Tibial artery (tissue), 4 donors: ENCODE data around the gene MYCN.

Experiments
- DNase-seq, 2 donors: peaks; one replicate each; pipeline ENCODE4 v3.0.0-alpha.2; 2019
- H3K27ac ChIP-seq, 2 donors: fragments of 200-600 bp; sonication (generic) in 1 of 2; 1 replicate in 1 of 2; 2 replicates in 1 of 2; pipeline ENCODE4 v1.5.1; 2018 to 2019; ENCODE audit warnings: mild to moderate bottlenecking in 1 of 2
- H3K27me3 ChIP-seq, 2 donors: fragments of 200-600 bp; sonication (generic) in 1 of 2; one replicate each; pipeline versions ENCODE4 v1.5.1 to v1.6.0; 2016 to 2019
- H3K36me3 ChIP-seq, 3 donors: fragments of 200-600 bp; sonication (generic) in 2 of 3; one replicate each; pipeline ENCODE4 v1.5.1; 2016 to 2019; ENCODE audit warnings: mild to moderate bottlenecking in 2 of 3
- H3K4me1 ChIP-seq, 4 donors: fragments of 200-600 bp; sonication (generic) in 2 of 4; 1 replicate in 3 of 4; 2 replicates in 1 of 4; pipeline ENCODE4 v1.5.1; 2016 to 2019
- H3K4me3 ChIP-seq, 2 donors: fragments of 200-600 bp; sonication (generic) in 1 of 2; 1 replicate in 1 of 2; 2 replicates in 1 of 2; pipeline ENCODE4 v1.5.1; 2018 to 2019; ENCODE audit warnings: mild to moderate bottlenecking in 2 of 2
- H3K9me3 ChIP-seq, 3 donors: fragments of 200-600 bp; sonication (generic) in 1 of 3; one replicate each; pipeline ENCODE4 v1.5.1; 2016 to 2019
- CTCF ChIP-seq, 2 experiments: fragments of 200-600 bp in 1 of 2; fragments of 450-650 bp in 1 of 2; IDR thresholded peaks; one replicate each; pipeline ENCODE4 v1.5.1; 2017 to 2019; ENCODE audit warnings: antibody characterized with exemption in 2 of 2, mild to moderate bottlenecking in 1 of 2, moderate library complexity in 1 of 2
- intact Hi-C: fragments of 100-400 bp; cut with DNase I; formaldehyde crosslinking; loops from one replicate; pipeline ENCODE4 v1.15.0; 2023; ENCODE audit warnings: low total_unique reads

MYCN gene

DNA sequence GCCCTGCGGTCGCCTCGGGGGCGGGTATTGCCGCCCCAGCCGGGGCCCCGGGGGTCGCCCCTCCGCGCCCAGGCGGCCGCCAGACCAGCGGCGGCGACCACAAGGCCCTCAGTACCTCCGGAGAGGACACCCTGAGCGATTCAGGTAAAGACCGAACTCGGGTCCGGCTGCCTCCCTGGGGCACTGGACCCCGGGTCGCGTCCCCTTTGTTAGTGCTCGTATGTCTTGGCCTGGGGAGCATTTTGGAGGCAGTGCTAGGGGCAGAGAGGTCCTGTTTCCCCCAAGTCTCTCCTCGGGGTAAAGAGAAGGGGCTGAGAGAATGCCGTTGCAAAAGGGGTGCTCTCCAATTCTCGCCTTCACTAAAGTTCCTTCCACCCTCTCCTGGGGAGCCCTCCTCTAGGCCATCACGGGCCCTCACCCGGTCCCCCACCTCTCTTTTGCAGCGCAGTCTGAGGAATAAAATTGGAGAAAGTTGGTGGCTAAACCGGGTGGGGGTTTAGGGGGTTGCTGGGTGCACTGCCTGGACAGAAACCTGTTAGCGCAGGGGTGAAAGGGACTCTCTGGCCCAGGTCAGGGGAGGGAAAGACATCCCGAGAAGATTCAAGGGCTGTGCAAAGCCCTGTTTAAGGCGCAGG is 2.5 kb downstream of the MYCN start:
- intact Hi-C loops: loop anchor here (10.0 kb wide), 1 partner anchor 298 kb away; no protein-coding TSS in a partner anchor
- DNase-seq: no peak

DNA sequence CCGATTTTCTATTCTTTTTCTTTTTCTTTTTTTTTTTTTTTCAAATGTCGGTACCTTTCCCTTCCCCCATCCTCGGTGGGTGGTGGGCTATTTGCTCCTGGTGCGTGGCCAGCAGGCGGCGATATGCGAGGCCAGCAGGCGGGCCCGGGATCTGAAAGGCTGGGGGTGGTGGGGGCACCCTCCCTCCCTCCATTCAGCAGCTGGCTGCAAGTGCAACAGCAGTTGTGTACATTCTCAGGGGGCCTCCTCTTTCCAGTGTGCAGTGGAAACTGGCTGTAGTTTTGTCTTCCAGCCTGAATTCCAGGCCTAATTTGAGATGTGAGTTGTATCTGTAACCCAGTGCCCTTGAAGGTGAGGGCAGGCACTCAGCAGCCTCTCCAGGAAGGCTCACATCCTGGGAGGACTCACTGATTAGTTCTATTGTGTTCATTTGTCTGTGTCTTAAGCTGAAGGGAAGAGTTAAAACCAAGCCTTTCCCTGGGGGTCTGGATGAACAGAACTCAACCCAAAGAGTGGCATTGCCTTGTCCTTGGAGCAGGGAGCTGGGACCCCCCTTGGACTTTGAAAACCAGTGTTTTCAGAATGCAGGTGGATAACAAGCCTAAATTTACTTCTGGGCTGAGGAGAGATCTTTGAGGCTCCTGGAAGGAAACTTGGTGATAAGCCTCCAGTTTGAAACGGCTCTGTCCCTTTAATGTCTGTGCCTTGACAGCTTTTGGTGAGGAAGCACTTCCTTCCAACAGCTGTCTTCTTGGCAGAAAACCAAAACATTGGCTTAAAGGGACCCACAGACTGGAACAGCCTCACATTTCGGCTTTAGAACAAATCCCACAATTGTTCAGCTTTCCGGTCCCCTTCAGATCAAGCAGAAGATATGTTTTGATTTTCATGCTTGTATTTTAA is 3.3 kb downstream of the MYCN start:
- no peaks in the 10 kb centered on the region for H3K36me3 ChIP-seq
- peaks cover 0 to 61% of the 10 kb centered on the region in 2 donors for H3K27me3 ChIP-seq
- H3K4me1 ChIP-seq: peaks cover 0 to 36% (median 31%) of the 10 kb centered on the region in 4 donors
- DNase-seq: no peak
- intact Hi-C loops: loop anchor here (10.0 kb wide), 1 partner anchor 299 kb away; no protein-coding TSS in a partner anchor
- TF ChIP-seq CTCF (IDR thresholded peaks at IDR 0.05): no peak
- no peak overlapping the region for H3K27ac ChIP-seq
- H3K4me3 ChIP-seq: no peak overlapping the region
- H3K9me3 ChIP-seq: no peaks in the 10 kb centered on the region

More for the DNA sequence above, 2.5 kb downstream of the MYCN start:
- peaks cover 0 to 36% (median 31%) of the 10 kb centered on the region in 4 donors for H3K4me1 ChIP-seq
- H3K27me3 ChIP-seq: peaks cover 0 to 69% of the 10 kb centered on the region in 2 donors
- no peaks in the 10 kb centered on the region for H3K9me3 ChIP-seq
- H3K4me3 ChIP-seq: peak overlapping the region; percentile 30 to 52
- TF ChIP-seq CTCF (IDR thresholded peaks at IDR 0.05): no peak
- no peak overlapping the region for H3K27ac ChIP-seq
- H3K36me3 ChIP-seq: no peaks in the 10 kb centered on the region

DNA sequence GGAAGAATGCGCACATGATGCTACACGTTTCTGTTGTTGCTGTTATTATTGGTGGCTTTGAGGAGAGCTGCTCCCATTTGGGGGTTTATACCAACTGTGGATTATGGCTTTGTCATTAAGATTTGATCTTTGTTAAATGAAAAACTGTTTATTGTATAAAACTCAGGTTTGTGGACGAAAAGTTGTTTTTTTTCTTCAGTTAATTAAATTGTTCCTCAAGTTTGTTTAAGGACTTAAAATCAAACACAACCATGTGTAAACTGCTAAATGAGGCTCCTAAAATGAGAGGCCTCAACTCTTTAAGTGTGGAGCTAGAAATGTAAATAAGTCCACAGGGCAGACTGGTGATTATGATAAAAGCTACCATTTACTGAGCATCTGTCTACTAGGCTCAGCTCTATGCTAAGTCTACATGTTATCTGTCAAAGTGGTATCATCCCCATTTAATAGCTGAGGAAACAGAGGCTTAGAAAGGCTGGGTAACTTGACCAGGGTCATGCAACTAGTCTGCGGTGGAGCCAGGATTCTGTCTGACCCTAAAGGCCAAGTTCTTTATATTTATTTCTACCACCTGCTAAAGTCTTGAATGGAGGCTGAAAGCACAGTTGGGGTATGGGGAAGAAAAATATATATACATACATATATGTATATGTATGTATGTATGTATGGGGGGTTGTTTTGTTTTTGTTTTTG is 4.1 kb downstream of the MYCN start:
- no peak overlapping the region for H3K4me3 ChIP-seq
- H3K27me3 ChIP-seq: peaks cover 0 to 53% of the 10 kb centered on the region in 2 donors
- H3K4me1 ChIP-seq: peaks cover 0 to 34% (median 28%) of the 10 kb centered on the region in 4 donors
- no peak for DNase-seq
- H3K9me3 ChIP-seq: no peaks in the 10 kb centered on the region
- no peak for TF ChIP-seq CTCF (IDR thresholded peaks at IDR 0.05)
- H3K36me3 ChIP-seq: no peaks in the 10 kb centered on the region
- intact Hi-C loops: loop anchor here (10.0 kb wide), 1 partner anchor 300 kb away; no protein-coding TSS in a partner anchor
- H3K27ac ChIP-seq: no peak overlapping the region

- Histone ChIP-seq H3K9me3 (no peaks in the 10 kb centered on the region), H3K4me3 (no peak overlapping the region), H3K4me1 (peaks cover 0 to 17% (median 12%) of the 10 kb centered on the region in 4 donors), H3K27me3 (peaks cover 0 to 38% of the 10 kb centered on the region in 2 donors), H3K36me3 (no peaks in the 10 kb centered on the region), H3K27ac (no peak overlapping the region)
- intact Hi-C loops: loop anchor here (10.0 kb wide), 1 partner anchor 301 kb away; no protein-coding TSS in a partner anchor
- no peak for DNase-seq
- TF ChIP-seq CTCF (IDR thresholded peaks at IDR 0.05): no peak
Observed at GRCh38 chr2:15945909-15946705, 5.8 kb downstream of the MYCN start.

DNA sequence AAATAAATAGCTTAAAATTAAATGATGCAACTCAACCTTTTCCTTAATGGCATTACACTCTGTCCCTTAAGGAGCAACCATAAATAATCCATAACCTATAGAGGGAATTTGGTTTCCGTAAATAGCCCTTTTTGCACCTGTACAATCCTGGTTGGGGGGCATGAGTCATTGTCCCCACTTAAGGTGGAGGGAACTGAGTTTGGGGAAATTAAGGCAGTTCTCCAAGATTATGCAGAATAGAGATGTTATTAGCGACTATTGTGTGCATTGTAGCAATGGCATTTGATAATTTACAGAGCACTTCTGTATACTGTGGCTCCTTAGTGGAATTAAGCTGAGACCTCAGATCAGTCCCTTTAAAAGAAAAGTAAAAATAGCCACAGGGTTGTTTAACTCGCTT is 6.6 kb downstream of the MYCN start:
- H3K27me3 ChIP-seq: peaks cover 0 to 30% of the 10 kb centered on the region in 2 donors
- H3K4me1 ChIP-seq: peaks cover 0 to 8% (median 3%) of the 10 kb centered on the region in 4 donors
- TF ChIP-seq CTCF (IDR thresholded peaks at IDR 0.05): no peak
- no peak overlapping the region for H3K27ac ChIP-seq
- no peaks in the 10 kb centered on the region for H3K36me3 ChIP-seq
- no peak for DNase-seq
- intact Hi-C loops: loop anchor here (10.0 kb wide), 1 partner anchor 302 kb away; no protein-coding TSS in a partner anchor
- no peaks in the 10 kb centered on the region for H3K9me3 ChIP-seq
- no peak overlapping the region for H3K4me3 ChIP-seq
